ENCODE measurements around the gene PTRH1.

GRCh38 chr9:127742435-127743088, 27.1 kb upstream of the PTRH1 start:
- peak in 1 of 2 donors; percentile 11 for TF ChIP-seq POLR2A (IDR thresholded peaks at IDR 0.05)
- TF ChIP-seq, protein P1, sequence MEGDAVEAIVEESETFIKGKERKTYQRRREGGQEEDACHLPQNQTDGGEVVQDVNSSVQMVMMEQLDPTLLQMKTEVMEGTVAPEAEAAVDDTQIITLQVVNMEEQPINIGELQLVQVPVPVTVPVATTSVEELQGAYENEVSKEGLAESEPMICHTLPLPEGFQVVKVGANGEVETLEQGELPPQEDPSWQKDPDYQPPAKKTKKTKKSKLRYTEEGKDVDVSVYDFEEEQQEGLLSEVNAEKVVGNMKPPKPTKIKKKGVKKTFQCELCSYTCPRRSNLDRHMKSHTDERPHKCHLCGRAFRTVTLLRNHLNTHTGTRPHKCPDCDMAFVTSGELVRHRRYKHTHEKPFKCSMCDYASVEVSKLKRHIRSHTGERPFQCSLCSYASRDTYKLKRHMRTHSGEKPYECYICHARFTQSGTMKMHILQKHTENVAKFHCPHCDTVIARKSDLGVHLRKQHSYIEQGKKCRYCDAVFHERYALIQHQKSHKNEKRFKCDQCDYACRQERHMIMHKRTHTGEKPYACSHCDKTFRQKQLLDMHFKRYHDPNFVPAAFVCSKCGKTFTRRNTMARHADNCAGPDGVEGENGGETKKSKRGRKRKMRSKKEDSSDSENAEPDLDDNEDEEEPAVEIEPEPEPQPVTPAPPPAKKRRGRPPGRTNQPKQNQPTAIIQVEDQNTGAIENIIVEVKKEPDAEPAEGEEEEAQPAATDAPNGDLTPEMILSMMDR (IDR thresholded peaks at IDR 0.05 in 4 of 5, conservative IDR thresholded peaks at IDR 0.05 in 1 of 5) = no peak
